Posterior cingulate gyrus (tissue), 11 donors: Measurements from ENCODE around the gene COMT.
A peak's percentile ranks its signal among the peaks of the same experiment; 100 is the strongest.

ENCODE experiments used
- DNase-seq, 10 donors: peaks; one replicate each; pipeline versions ENCODE4 v3.0.0 to v3.0.0-alpha.2; 2020 to 2021; ENCODE audit warnings: mixed read lengths in 3 of 10
- intact Hi-C: fragments of 100-400 bp; cut with DNase I; formaldehyde crosslinking; loops from one replicate; pipeline ENCODE4 v1.15.1; 2023

COMT gene

DNA sequence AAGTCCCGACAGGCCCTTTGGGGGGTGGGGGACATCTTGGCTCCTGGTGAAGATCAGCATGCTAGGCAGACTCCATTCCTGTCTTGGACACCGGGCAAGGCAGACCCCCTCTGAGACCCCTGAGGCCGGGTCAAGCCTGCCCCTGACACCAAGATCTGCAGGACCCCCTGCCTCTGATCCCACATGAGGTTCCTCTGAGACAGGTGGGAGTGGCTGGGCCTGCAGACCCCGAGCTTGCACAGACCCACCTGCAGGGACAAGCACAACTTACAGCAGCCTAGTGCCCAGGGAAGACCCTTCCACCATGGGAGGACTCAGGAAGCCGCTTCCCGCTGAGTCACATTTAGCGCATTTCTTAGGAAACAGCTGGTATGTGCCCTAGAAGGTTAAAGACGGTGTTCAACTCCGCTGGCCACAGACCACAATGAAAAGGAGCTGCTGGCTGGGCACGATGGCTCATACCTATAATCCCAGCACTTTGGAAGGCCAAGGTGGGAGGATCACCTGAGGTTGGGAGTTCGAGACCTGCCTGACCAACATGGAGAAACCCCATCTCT, 59.6 kb downstream of the COMT start:
- intact Hi-C loops, result no loop called here

DNA sequence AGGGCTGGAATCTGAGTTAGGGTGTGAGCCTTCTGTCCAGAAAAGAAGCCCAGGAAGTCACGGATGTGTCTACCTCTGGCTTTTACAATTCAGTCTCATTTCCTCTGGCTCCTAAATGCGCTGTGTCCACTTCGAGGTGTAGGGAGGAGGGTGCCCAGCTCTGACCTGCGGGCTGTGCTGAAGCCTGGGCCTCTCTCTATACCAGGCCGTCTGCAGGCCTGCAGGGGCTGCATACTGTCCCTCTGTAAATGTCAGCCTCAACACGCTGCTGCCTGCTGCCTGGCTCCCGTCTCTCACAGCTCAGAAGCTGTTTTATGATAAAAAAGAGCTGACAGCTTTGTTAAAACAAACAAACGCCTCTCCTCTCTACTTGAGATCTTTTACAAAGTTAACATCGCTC, 60.6 kb downstream of the COMT start:
- DNase-seq, result peak in 2 of 10 donors; percentile 62 to 85
- intact Hi-C loops, result no loop called here

More for the DNA sequence above, 59.6 kb downstream of the COMT start:
- peak in 2 of 10 donors; percentile 57 to 68 for DNase-seq

DNA sequence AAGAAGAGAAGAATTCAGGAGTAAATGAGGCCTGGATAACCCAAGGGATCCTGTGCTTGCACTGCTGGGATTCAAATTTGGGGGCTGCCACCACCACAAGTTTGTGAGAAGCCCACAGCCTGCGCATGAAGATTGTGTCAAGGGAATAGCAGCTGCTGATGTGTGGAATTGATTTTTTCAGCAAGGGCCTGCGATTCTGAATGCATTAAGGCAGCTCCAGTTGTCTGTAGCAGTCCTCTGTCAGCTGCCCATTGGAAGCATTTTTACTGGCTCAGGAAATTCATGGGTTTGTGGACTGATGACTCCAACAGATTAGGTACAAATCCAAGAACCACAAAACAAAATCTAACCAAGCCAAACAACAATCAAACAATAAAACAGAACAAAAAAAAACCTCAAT, 61.1 kb downstream of the COMT start:
- DNase-seq, result peak in 2 of 10 donors; percentile 12 to 26
- intact Hi-C loops, result no loop called here

DNA sequence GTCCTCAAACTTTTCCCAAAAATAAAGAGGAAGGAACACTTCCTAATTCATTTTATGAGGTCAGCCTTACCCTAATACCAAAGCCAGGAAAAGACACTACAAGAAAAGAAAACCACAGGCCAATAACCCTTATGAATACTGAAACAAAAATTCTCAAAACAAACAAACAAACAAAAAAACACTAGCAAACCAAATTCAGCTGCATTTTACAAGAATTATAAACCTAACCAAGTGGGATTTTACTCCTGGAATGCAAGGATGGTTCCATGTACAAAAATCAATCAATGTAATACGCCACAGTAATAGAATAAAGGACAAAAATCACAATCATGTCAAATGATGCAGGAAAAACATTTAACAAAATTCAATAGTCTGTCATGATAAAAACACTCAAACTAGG, 61.7 kb downstream of the COMT start:
- intact Hi-C loops, result no loop called here
- no peak for DNase-seq

DNA sequence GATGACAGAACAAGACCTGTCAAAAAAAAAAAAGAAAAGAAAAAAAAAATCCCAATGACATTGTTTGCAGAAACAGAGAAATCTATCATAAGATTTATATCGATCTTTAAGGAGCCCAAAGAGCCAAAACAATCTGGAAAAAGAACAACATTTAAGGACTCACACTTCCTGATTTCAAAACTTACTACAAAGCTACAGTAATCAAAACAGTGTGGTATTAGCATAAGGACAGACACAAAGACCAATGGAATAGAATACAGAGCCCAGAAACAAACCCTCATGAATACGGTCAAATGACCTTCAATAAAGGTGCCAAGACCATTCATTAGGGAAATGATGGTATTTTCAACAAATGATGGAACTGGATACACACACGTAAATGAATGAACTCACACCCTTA, 62.9 kb downstream of the COMT start:
- intact Hi-C loops, result no loop called here
- no peak for DNase-seq

DNA sequence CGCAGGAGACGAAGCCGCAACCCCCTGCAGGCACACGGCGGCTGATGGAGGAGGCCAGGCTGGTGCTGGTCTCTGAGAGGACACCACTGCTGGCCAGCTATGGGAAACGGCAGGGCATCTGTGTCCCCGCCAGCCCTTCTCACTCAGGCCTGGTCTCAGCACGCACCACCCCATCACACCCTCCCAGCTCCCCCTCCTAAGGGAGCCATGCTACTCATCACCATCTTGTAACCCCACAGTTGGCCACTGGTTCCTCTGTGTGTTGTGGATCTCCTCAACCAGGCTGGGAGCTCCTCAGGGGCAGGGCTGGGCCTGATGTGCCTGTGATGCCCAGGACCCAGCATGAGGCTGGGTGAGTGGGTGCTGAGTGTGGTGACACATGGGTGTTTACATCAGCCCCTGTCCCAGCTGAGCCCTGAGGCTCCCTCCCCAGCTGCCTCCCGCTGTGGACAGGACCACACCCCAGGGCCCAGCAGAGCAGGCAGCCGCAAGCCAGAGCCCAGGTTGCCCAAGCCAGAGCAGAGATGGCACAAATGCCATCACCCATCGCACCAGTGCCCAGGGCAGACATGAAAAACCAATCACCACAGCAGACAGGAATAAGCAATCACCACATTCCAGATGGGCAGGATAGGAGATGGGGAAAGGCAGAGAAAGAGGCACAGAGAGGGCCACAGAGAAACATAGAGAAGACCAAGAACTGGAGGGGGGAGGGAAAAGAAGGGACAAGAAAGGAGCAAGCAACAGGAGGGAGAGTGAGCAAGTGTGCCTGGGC, 66.8 kb downstream of the COMT start:
- intact Hi-C loops, result no loop called here
- DNase-seq, result peak in 2 of 10 donors; percentile 53 to 71

DNA sequence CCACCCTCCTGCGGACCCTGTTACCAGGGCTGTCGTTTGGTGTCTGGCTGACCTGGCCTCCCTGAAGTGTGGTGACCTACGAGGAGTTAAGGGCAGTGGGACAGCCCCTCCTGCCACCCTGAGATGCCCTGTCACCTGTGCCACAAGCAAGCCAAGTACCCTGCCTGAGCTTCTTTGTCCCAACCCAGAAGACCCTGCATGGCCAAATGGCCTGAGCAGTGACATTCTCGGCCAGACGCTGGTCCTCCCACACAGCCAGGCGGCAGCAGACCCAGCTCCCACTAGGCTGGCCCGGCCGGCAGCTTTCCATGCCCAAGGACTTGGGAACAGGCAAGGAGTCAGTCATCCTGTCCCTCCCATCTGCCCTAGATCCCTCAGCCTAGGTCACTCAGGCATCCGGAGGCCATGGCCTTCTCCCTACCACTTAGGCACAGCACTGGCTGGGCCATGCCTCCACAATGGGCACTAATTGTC, 67.5 kb downstream of the COMT start:
- intact Hi-C loops, result no loop called here
- peak in 2 of 10 donors; percentile 57 to 77 for DNase-seq

DNA sequence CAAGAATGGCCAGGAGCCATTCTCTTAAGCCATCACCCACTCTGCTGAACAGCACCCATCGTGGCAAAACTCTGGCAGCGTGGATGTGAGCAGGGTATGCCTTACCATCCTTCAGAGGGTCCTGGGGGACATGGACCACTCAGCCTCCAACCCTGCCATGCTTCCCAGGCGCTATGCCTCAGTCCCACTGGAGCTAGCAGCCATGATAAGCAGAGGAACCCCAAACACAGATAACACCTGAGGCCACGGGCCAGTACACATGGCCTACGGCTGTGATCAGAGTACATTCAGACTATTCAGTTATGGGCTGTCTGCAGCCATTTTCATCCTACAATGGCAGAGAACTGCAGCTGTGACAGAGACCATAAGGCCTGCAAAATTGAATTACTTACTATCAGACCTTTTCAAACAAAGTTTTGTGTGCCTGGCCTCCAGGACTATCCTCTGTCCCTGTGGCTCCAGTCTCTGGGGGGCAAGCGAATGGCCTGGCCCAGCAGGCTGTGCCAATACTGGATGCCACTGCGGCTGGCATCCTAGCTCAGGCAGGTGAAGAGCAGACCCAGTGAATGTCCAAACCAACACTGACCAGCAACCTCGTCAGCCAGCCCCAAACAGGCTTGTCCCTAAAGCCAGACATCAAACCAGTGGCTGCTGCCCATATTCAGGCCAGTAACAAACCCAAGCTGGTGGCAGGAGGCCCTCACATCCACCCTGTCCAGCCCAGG, 68.2 kb downstream of the COMT start:
- intact Hi-C loops, result no loop called here
- peak in 2 of 10 donors; percentile 64 for DNase-seq

DNA sequence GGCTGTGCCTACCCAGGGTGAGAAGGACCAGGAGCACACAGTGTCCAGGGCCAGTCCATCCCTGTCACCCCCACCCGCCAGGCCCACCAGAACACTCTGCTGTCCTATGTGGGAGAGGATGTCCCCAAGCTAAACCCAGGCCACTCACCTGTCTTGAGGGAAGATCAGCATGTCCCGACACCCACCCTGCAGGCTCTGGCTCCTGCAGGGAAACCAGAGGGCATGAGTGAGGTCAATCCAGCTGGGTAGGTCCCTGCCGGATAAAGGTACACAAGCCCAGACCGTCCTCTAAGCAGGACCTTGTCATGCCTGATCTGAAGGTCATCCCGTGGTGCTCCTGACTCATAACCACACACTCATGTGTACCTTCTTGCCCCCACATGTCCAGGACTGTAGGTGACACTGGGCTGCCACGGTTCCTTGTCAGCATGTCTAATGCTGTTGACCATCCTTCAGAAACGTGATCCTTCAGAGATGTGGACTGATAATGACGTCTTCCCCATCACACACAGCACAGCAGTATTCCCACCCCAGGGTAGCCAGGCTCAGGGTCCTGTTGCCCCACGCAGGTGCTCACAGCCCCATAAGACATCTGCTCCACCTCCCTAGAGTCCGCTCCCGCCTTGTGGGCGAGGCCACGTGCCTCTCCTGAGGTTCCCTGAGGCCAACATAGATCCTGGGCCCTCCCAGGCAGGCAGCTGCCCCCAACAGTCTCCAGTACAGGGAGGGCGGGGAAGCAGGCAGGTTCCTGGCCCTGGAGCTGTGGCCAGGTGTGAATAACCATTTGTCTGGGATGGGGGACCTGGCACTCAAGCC, 68.9 kb downstream of the COMT start:
- intact Hi-C loops, result no loop called here
- peak in 2 of 10 donors; percentile 59 to 74 for DNase-seq

DNA sequence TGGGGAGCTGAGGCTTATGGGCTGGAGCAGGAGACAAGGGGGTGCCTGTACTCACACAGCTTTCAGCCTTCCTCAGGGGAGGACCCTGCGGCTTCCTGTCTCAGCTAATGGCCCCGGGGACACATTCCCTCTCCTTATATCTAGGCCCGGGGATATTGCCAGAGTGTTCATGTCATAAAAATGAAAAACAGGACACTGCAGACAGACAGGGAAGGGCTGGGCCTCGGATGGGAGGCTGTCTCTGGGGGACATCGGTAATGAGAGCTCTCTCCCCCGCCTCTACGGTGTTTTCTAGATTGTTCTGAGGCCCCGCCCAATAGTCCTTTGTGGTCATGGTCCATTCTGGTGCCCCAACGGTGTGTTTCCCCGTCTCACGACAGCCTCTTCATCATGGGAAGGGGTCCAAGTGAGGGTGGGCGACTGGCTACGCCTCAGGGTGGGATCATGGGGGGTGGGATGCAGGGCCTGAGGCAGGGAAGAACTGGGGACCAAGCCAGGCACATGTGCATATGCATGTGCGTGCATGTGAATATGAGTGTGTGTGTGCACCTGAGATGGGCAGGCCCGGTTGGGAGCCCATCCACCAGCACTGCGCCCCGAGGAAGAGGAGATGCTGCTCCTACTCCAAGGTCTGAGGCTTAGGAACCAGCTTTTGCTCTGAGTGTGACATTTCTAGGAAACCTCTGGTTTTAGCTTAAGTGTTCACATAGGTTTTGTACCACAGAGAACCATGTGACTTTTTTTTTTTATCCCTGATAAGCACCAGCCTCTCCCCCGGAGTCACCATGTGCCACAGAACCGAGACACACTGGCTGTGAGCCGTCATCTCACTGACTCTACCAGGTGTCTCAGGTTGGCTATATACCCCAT, 69.8 kb downstream of the COMT start:
- DNase-seq, result peak in 2 of 10 donors; percentile 42 to 72
- intact Hi-C loops, result no loop called here

DNA sequence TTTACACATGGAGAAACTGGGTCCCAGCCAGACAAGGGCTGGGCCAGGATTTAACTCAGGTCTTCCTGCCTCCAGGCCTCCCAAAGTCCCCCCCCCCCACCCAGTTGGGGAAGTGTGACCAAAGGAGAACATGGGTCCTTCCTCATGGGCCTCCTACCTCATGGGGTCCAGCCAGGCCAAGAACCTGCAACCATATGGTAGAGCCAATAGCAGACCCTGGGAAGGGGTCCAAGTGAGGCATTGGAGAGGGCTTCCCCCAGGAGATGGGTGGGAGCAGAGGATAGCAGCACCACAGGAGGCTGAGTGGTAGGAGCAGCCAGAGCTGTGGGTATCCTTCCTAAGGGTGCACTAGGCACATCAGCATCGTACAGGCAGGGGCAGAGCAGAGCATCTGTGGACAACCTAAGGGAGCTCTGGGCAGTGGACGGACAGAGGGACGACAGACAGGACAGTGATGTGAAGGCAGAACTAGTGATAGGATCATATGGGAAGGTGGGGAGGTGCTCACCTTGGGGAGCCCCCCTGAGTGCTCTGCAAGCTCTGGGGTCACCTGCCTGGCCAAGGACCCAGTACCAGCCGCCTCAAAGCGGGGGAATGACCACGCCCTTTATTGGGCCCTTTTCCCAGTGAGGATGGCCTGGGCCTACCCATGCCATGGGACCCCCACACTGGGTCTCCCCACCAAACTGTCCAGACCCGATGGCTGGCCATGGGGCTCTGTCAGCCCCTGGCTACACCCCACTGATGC, 70.6 kb downstream of the COMT start:
- intact Hi-C loops, result no loop called here
- peak in 2 of 10 donors; percentile 22 to 70 for DNase-seq

DNA sequence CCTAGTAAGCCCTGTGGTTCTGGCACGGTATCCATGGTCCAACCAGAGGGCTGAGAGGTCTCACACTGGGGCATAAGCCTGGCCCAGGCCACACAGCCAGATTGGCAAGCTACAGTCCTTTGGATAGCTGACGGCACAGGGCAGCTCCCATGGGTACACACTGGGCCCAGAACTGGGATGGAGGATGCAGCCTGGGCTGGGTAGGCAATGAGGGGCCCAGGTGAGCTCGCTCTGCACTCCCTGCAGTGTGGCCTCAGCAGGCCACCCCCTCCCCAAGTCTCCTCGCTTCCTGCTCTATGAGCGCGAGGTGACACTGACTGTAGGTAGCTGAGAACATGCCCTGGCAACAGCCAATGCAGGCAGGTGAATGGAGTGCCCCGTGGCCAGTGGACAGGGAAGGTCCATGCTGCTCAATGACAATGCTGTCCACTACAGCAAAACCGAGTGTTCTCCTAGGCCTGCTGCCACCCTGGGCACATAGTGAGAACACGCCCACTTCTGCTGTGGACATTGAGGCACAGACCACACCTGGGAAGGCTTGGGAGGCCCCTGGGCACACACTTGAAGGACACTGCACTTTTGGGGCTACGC, 71.3 kb downstream of the COMT start:
- intact Hi-C loops, result loop anchor here (1.0 kb wide), 1 partner anchor 43 kb away; no protein-coding TSS in a partner anchor
- DNase-seq, result peak in 2 of 10 donors; percentile 69 to 72

DNA sequence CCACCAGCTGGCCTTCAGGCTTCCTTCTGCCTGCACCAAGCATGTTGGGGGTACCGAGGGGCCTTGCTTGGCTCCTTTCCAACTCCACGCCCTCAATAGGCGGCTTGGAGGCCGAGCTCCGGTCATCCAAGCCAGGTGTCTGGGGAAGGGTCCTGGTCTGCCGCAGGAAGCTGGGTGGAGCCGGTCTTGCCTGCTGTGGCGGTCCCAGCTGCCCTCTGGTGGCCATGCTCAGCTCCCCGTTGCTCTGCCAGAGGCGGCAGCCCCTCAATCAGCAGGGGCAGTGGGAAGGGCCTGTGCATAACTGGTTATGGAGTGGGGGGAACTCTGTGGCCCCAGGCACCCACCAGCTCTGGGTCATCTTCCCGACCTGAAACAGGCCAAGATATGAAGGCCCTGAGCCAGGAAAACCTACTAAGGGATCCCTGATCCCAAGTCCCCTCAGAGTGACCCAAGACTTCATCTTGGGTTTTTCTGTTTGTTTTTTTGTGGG, 71.9 kb downstream of the COMT start:
- intact Hi-C loops, result loop anchor here (1.0 kb wide), 1 partner anchor 43 kb away; no protein-coding TSS in a partner anchor
- peak; percentile 55 to 94 (median 68) for DNase-seq

DNA sequence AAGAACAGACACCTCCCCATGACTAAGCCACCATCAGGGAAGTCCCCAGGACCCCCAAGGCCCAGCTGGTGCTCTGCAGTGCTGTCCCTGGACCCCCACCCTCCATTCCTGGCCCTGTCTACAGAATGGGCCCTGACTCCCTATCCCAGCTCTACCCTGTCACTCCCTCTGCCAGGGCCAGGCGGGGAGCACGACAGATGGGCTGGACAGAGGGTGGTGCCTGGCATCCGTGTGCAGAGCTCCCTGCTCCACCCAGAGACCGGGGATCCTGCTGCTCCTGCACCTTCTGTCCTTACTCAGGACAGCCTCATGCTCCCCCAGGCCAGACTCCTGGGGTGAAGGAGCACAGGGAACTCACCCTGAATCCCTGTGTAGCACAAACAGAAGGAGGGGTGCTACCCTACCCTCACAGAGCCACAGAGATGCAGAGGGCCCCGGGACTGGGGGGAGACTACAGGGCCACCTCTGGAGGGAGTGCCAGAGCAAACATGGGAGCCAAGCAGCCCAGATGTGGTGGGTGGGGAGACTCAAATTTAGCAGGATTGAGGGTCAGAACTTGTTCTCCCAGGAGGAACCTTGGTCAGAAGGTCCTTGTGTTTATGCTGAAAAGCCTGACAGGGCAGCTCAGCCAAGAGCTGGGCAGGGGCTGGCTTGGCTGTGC, 73.1 kb downstream of the COMT start:
- DNase-seq, result peak in 2 of 10 donors; percentile 65 to 71
- intact Hi-C loops, result no loop called here

DNA sequence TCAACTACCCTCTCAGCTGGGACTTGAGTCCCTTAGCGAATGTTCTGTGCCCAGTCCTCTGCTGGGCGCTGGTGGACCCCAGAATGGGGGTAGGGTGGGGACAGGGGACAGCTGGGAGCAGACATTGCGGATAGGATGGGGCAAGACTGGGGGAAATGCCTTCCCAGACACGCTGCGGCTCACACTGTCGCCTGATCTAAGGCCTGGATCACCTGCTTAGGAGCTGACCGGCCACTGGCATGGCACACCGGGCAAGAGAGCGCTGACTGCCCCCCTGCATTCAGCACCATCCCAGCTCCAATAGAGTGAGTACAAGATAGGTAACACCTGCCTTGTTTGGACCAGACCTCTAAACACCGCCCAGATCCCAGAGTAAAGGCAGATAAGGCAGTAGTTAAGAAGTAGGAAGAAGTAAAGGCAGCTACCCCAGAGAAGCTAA, 73.6 kb downstream of the COMT start:
- intact Hi-C loops, result no loop called here
- peak in 2 of 10 donors; percentile 65 to 68 for DNase-seq

DNA sequence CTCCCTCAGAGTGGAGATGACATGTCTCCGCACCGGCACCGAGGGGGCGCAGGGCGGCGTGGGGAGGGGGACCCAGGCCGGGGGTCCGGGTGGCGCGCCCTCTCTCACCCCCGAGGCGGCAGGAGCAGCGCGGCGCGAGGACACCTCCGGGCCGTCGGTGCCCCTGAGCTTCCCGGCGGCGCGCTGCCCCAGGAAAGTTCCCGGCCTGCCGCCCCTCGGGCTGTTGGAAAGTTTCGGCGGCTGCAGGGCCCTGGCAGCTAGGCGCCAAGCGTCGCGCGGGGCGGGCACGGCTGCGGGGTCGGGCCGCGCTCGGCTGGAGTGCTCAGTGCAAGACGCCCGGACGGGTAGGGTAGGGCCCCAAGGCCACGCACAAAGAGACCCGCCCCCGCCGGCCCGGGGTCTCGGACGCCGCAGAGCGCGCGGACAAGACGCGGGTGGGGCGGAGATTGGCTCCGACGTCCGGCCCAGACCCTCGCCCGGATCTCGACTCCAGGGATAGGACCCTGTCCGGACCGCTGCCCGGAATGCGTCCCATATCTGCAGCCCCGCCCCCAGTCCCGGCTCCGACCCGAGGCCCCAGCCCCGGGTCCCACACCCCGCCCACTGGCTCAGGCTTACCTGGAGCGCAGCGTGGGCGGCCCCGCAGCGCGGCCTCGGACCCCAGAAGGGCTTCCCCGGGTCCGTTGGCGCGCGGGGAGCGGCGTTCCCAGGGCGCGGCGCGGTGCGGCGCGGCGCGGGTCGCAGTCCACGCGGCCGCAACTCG, 74.6 kb downstream of the COMT start:
- intact Hi-C loops, result no loop called here
- peak in 2 of 10 donors; percentile 86 for DNase-seq
